Endothelial cell of umbilical vein (primary cell): Measurements from ENCODE around the gene IFI27. TPM values are rescaled to one million over a fixed set of nuclear protein-coding genes. Genes with fewer than 3 reads are reported as not detected.

Experiments
- BruUV-seq: library from RNA; stranded (reverse); fragments of 400-500 nt; replicated peaks from 2 replicates; lab custom pipeline; 2021; lab: Mats Ljungman, UMichigan
- CTCF ChIA-PET: fragments of 300-600, 350-600 bp; sonication (Branson Sonifier 250); formaldehyde crosslinking; loops from one replicate; lab custom pipeline; 2021; ENCODE audit warnings: antibody characterized with exemption, inconsistent platforms; lab: Charles Lee
- POLR2A ChIA-PET: fragments of 300-600, 350-600 bp; sonication (Branson Sonifier 250); formaldehyde crosslinking; loops from one replicate; lab custom pipeline; 2021; ENCODE audit warnings: antibody characterized with exemption, inconsistent platforms; lab: Charles Lee
- DNase-seq: peaks from one replicate; pipeline ENCODE4 v3.0.0-alpha.2; 2011; ENCODE audit warnings: low read depth, low spot score
- FAIRE-seq: peaks from 2 replicates; lab custom pipeline; 2011; peaks lifted over from hg19 to GRCh38; lab: Jason Lieb, UNC
- H2AFZ ChIP-seq: 2 replicates; pipeline ENCODE4 v1.6.0; 2012; ENCODE audit warnings: low read depth, low read length, control low read depth, inconsistent platforms
- H3K27ac ChIP-seq: 2 replicates; pipeline ENCODE4 v1.5.1; 2011; ENCODE audit warnings: low read depth, mild to moderate bottlenecking, control low read depth, low read length, moderate library complexity; ENCODE audit not compliant: insufficient read depth
- H3K27me3 ChIP-seq, 2 experiments: 2 replicates each; pipeline versions ENCODE4 v1.6.0 to v1.6.1; 2011; ENCODE audit warnings: low read length in 2 of 2, mixed read lengths in 1 of 2; ENCODE audit not compliant: control insufficient read depth in 2 of 2, insufficient read depth in 2 of 2
- H3K36me3 ChIP-seq, 2 experiments: 2 replicates in 1 of 2; 3 replicates in 1 of 2; pipeline ENCODE4 v1.5.1; 2011; ENCODE audit warnings: low read length in 2 of 2, mild to moderate bottlenecking in 1 of 2, moderate library complexity in 1 of 2; ENCODE audit not compliant: control insufficient read depth in 2 of 2, insufficient read depth in 2 of 2; ENCODE audit errors: extremely low read depth in 1 of 2
- H3K4me1 ChIP-seq: 3 replicates; pipeline ENCODE4 v1.5.1; 2011; ENCODE audit warnings: mild to moderate bottlenecking, low read length; ENCODE audit not compliant: control insufficient read depth, insufficient read depth; ENCODE audit errors: extremely low read depth
- H3K4me2 ChIP-seq: 2 replicates; pipeline ENCODE4 v1.6.1; 2011; ENCODE audit warnings: low read length, control low read depth, mixed read lengths; ENCODE audit not compliant: insufficient read depth
- H3K4me3 ChIP-seq, 3 experiments: fragments of 200-600 bp in 1 of 3; sonication (generic), shearing (Covaris generic) in 1 of 3; replicated peaks in 1 of 3; 2 replicates each; pipeline ENCODE4 v1.5.1; 2011 to 2016; ENCODE audit warnings: control low read depth in 3 of 3, low read length in 3 of 3, mild to moderate bottlenecking in 2 of 3, inconsistent platforms in 1 of 3, low read depth in 1 of 3, moderate library complexity in 1 of 3; ENCODE audit not compliant: insufficient read depth in 1 of 3
- H3K79me2 ChIP-seq: 2 replicates; pipeline ENCODE4 v1.6.0; 2012; ENCODE audit warnings: low read length, inconsistent platforms; ENCODE audit not compliant: control insufficient read depth, insufficient read depth
- H3K9ac ChIP-seq: replicated peaks from 2 replicates; pipeline ENCODE3; 2011; ENCODE audit warnings: low read length, control low read depth; ENCODE audit not compliant: insufficient read depth; ENCODE audit errors: extremely low read depth
- H3K9me1 ChIP-seq: replicated peaks from 3 replicates; pipeline ENCODE4 v1.6.0; 2011; ENCODE audit warnings: mild to moderate bottlenecking, low read length; ENCODE audit not compliant: control insufficient read depth, insufficient read depth; ENCODE audit errors: extremely low read depth
- H3K9me3 ChIP-seq: replicated peaks from 2 replicates; pipeline ENCODE4 v1.5.1; 2012; ENCODE audit warnings: low read length, inconsistent platforms; ENCODE audit not compliant: control insufficient read depth, insufficient read depth
- H4K20me1 ChIP-seq: replicated peaks from 2 replicates; pipeline ENCODE3; 2011; ENCODE audit warnings: mild to moderate bottlenecking, low read length; ENCODE audit not compliant: control insufficient read depth, insufficient read depth; ENCODE audit errors: extremely low read depth
- POLR2A ChIP-seq: IDR thresholded peaks from 2 replicates; pipeline ENCODE4 v1.6.1; 2012; ENCODE audit warnings: low read depth, mild to moderate bottlenecking, control low read depth, low read length
- POLR2AphosphoS5 ChIP-seq: IDR thresholded peaks from 2 replicates; pipeline ENCODE4 v1.6.1; 2012; ENCODE audit warnings: low read depth, mild to moderate bottlenecking, control low read depth, low read length, moderate library complexity; ENCODE audit not compliant: insufficient read depth
- dilution Hi-C: fragments of 300-500 bp; cut with MboI; formaldehyde crosslinking; loops from one replicate; pipeline ENCODE4 v1.15.0; 2019; ENCODE audit warnings: low sequenced_read_pairs; ENCODE audit not compliant: extremely low pct_ligation_motif_present
- intact Hi-C: fragments of 100-400 bp; cut with micrococcal nuclease; formaldehyde crosslinking; loops from one replicate; pipeline ENCODE4 v1.10.0; 2022
- polyA plus RNA-seq, 4 experiments: library from polyadenylated mRNA; depleted of rRNA in 3 of 4; stranded (reverse) in 3 of 4; unstranded in 1 of 4; fragments of >200 nt; gene quantifications; 2 replicates each; pipeline versions ENCODE4 v1.2.1 to v1.2.3, GENCODE V29; 2011 to 2012; ENCODE audit warnings: missing spikeins in 1 of 4
- total RNA-seq: library from RNA; stranded (reverse); gene quantifications from 2 replicates; pipeline ENCODE4 v1.2.3, GENCODE V29; 2021
- TF ChIP-seq, protein P1 (sequence below), 2 donors: IDR thresholded peaks; 1 replicate in 1 of 2; 2 replicates in 1 of 2; pipeline ENCODE4 v1.5.1; 2011; ENCODE audit warnings: low read length in 2 of 2, mild to moderate bottlenecking in 2 of 2, moderate library complexity in 2 of 2, control low read depth in 1 of 2, inconsistent platforms in 1 of 2, low read depth in 1 of 2; ENCODE audit not compliant: insufficient read depth in 1 of 2; ENCODE audit errors: extremely low read depth in 1 of 2

Gene IFI27
- total and polyA plus RNA-seq, 2 donors (not counting 3 experiments of a cell fraction or from before 2014, with no cell fraction given): 126 to 1,265 TPM

- DNase-seq (peak; percentile 97), FAIRE-seq (peak; percentile 84)
- H3K79me2 ChIP-seq: peaks cover 51% of the 10 kb centered on the region
- H3K36me3 ChIP-seq: peaks cover 3 to 5% of the 10 kb centered on the region in 2 experiments
- no TSS peak for BruUV-seq
- intact Hi-C loops: loop anchor here (1.0 to 5.0 kb wide), 4 partner anchors 30 to 91 kb away; partner anchors contain the start of gene PPP4R4
- H3K4me2 ChIP-seq: peak within 1 kb of the TSS; percentile 95
- H2AFZ ChIP-seq: peak within 1 kb of the TSS; percentile 78
- peaks cover 4% of the 10 kb centered on the region for H4K20me1 ChIP-seq
- H3K9ac ChIP-seq: peak within 1 kb of the TSS; percentile 89
- POLR2A ChIA-PET: interaction anchor here (0.7 to 2.0 kb wide), 5 partner anchors 12 to 52 kb away, joined by 3 to 5 read pairs (median 4); partner anchors contain the start of genes IFI27 and IFI27L2
- H3K4me1 ChIP-seq: peaks cover 29% of the 10 kb centered on the region
- dilution Hi-C loops: no loop called here
- CTCF ChIA-PET: interaction anchor here (0.6 to 2.9 kb wide), 10 partner anchors 14 to 61 kb away, joined by 3 to 16 read pairs (median 4); partner anchors contain the start of gene IFI27L2
- peak within 1 kb of the TSS; percentile 67 to 88 (median 82) for H3K4me3 ChIP-seq
- peak within 1 kb of the TSS; percentile 80 for H3K27ac ChIP-seq
- H3K9me1 ChIP-seq: no peaks in the 10 kb centered on the region
- H3K27me3 ChIP-seq: no peaks in the 10 kb centered on the region
- TF ChIP-seq, protein P1, sequence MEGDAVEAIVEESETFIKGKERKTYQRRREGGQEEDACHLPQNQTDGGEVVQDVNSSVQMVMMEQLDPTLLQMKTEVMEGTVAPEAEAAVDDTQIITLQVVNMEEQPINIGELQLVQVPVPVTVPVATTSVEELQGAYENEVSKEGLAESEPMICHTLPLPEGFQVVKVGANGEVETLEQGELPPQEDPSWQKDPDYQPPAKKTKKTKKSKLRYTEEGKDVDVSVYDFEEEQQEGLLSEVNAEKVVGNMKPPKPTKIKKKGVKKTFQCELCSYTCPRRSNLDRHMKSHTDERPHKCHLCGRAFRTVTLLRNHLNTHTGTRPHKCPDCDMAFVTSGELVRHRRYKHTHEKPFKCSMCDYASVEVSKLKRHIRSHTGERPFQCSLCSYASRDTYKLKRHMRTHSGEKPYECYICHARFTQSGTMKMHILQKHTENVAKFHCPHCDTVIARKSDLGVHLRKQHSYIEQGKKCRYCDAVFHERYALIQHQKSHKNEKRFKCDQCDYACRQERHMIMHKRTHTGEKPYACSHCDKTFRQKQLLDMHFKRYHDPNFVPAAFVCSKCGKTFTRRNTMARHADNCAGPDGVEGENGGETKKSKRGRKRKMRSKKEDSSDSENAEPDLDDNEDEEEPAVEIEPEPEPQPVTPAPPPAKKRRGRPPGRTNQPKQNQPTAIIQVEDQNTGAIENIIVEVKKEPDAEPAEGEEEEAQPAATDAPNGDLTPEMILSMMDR (IDR thresholded peaks at IDR 0.05; ENCODE audit: extremely low read depth in 1 of 2, insufficient read depth in 1 of 2, low read depth in 1 of 2, low read length in 2 of 2): no peak
- TF ChIP-seq POLR2A: peak; percentile 95
- TF ChIP-seq POLR2AphosphoS5: peak; percentile 66
- H3K9me3 ChIP-seq: no peaks in the 10 kb centered on the region
These were observed 29.7 kb upstream of the IFI27 start, which contains the start of the genes DDX24 and IFI27L1 for GRCh38 chr14:94080621-94081385. Gene DDX24 (minus strand): TSS chr14:94081202. CDS start chr14:94079742, 1,460 bp downstream. Gene IFI27L1 (plus strand): TSS chr14:94081310. CDS start chr14:94096938, 15,628 bp downstream.
